ENCODE data around the gene AFF1. TPM values are rescaled to one million over a fixed set of nuclear protein-coding genes. Genes with fewer than 3 reads are reported as not detected.

The AFF1 gene
- total RNA-seq, 3 donors from 2014 or later (not counting 1 experiment from before 2014, with no cell fraction given) = 87.9 to 93.4 (median 91.7) TPM

DNA sequence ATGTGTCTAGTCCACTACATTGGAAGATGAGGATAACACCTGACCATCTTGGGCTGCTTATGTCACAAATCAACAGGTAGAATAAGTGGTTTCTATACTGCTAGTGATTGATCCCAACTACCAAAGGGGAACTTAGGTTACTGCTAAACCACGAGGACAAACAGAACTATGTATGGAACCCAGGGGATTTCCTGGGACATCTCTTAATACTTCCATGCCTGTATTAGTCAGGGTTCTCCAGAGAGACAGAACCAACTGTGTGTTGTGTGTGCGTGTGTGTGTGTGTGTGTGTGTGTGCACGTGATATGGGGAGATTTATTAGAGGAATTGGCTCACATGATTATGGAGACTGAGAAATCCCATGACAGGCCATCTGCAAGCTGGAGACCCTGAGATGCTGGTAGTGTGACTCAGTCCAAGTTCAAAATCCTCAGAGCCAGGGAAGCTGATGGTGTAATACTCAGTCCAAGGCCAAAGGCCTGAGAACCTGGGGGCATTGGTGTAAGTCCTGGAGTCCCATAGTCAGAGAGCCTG is 16.2 kb upstream of the AFF1 start:
- Histone ChIP-seq H3K36me3 (ENCODE audit: control insufficient read depth, insufficient read depth, low read length) (no peaks in the 10 kb centered on the region), H3K4me1 (ENCODE audit: control insufficient read depth, insufficient read depth, low read length) (no peaks in the 10 kb centered on the region), H3K27me3 (ENCODE audit: control insufficient read depth, insufficient read depth, low read length) (no peaks in the 10 kb centered on the region), H3K27ac (ENCODE audit: low read length) (no peak overlapping the region), H3K9me3 (ENCODE audit: control insufficient read depth, insufficient read depth, low read length) (no peaks in the 10 kb centered on the region), H3K4me3 (ENCODE audit: low read length) (no peak overlapping the region)
- H3K36me3 Mint-ChIP-seq = no peaks in the 10 kb centered on the region
- intact Hi-C loops (cut with micrococcal nuclease) = no loop called here
- H3K4me1 Mint-ChIP-seq = peaks cover 0 to 4% of the 10 kb centered on the region in 2 donors
- 60% methylated on average over 3 of the region's 3 CpGs for WGBS (ENCODE audit: insufficient coverage)
- TF ChIP-seq, protein P1, sequence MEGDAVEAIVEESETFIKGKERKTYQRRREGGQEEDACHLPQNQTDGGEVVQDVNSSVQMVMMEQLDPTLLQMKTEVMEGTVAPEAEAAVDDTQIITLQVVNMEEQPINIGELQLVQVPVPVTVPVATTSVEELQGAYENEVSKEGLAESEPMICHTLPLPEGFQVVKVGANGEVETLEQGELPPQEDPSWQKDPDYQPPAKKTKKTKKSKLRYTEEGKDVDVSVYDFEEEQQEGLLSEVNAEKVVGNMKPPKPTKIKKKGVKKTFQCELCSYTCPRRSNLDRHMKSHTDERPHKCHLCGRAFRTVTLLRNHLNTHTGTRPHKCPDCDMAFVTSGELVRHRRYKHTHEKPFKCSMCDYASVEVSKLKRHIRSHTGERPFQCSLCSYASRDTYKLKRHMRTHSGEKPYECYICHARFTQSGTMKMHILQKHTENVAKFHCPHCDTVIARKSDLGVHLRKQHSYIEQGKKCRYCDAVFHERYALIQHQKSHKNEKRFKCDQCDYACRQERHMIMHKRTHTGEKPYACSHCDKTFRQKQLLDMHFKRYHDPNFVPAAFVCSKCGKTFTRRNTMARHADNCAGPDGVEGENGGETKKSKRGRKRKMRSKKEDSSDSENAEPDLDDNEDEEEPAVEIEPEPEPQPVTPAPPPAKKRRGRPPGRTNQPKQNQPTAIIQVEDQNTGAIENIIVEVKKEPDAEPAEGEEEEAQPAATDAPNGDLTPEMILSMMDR (IDR thresholded peaks at IDR 0.05) = no peak
- H3K27ac Mint-ChIP-seq = no peak overlapping the region
- DNase-seq (no peak), ATAC-seq (no peak)
- H3K27me3 Mint-ChIP-seq (ENCODE audit: low read depth in 2 of 2) = no peaks in the 10 kb centered on the region
- H3K9me3 Mint-ChIP-seq = no peaks in the 10 kb centered on the region
- H3K4me3 Mint-ChIP-seq = no peak overlapping the region

DNA sequence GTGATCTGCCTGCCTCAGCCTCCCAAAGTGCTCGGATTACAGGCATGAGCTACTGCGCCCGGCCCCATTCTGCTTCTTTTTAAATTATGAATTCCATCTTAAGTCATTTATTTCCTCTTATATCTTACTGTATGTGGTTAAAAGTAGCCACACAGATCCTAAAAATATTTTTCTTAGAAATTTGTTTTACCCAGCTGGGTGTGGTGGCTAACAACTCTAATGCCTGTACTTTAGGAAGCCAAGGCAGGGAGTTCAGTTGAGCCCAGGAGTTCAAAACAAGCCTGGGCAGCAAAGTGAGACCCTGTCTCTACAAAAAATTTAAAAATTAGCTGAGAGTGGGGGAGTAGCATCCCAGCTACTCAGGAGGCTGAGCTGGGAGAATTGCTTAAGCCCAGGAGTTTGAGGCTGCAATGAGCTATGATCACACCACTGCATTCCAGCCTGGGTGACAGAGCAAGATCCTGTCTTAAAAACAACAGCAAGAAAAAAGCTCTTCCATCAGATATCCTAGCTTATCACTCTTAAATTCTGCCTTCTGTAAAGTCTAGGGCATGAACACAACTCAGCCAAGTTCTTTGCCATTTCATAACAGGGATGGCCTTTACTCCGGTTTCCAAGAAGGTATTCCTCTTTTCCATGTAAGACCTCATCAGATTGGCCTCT is 15.1 kb upstream of the AFF1 start:
- H3K4me3 ChIP-seq (ENCODE audit: low read length) = no peak overlapping the region
- no peaks in the 10 kb centered on the region for H3K36me3 Mint-ChIP-seq
- no peaks in the 10 kb centered on the region for H3K4me1 ChIP-seq (ENCODE audit: control insufficient read depth, insufficient read depth, low read length)
- H3K36me3 ChIP-seq (ENCODE audit: control insufficient read depth, insufficient read depth, low read length) = no peaks in the 10 kb centered on the region
- WGBS (ENCODE audit: insufficient coverage) = 96% methylated on average over 2 of the region's 4 CpGs
- TF ChIP-seq, protein P1 (IDR thresholded peaks at IDR 0.05) = no peak
- no peaks in the 10 kb centered on the region for H3K9me3 ChIP-seq (ENCODE audit: control insufficient read depth, insufficient read depth, low read length)
- no peak overlapping the region for H3K27ac ChIP-seq (ENCODE audit: low read length)
- no peaks in the 10 kb centered on the region for H3K27me3 Mint-ChIP-seq (ENCODE audit: low read depth in 2 of 2)
- peaks cover 0 to 4% of the 10 kb centered on the region in 2 donors for H3K4me1 Mint-ChIP-seq
- DNase-seq (no peak), ATAC-seq (no peak)
- no peaks in the 10 kb centered on the region for H3K27me3 ChIP-seq (ENCODE audit: control insufficient read depth, insufficient read depth, low read length)
- no peaks in the 10 kb centered on the region for H3K9me3 Mint-ChIP-seq
- H3K27ac Mint-ChIP-seq = no peak overlapping the region
- no peak overlapping the region for H3K4me3 Mint-ChIP-seq
- intact Hi-C loops (cut with micrococcal nuclease) = no loop called here

DNA sequence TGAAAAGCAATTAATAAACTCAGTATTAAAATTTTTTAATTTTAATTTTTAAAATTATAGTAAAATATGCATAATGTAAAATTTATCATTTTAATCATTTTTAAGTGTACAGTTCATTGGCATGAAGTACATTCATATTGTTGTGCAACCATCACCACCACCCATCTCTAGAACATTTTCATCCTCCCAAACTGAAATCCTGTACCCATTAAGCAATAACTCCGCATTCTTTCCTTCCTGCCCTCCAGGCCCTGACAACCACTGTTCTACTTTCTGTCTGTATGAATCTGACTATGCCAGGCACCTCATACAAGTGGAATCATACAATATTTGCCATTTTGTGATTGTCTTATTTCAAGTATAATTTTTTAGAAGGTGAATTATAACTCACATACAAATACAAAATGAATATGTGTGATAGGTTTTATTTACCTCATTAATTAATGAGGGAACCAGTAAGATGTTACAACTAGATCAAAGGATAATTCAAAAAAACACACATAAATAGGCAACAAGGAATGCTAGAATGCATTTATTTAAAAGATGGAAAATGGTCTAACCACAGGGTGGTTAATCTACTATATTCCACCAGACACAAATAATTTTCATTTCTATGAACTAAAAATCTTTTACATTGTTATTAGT is 13.1 kb upstream of the AFF1 start:
- no peaks in the 10 kb centered on the region for H3K36me3 Mint-ChIP-seq
- WGBS (ENCODE audit: insufficient coverage) = 75% methylated on average over 1 of the region's 1 CpG
- no peaks in the 10 kb centered on the region for H3K9me3 Mint-ChIP-seq
- H3K27ac Mint-ChIP-seq = no peak overlapping the region
- Histone ChIP-seq H3K9me3 (ENCODE audit: control insufficient read depth, insufficient read depth, low read length) (no peaks in the 10 kb centered on the region), H3K27ac (ENCODE audit: low read length) (no peak overlapping the region), H3K36me3 (ENCODE audit: control insufficient read depth, insufficient read depth, low read length) (no peaks in the 10 kb centered on the region), H3K4me3 (ENCODE audit: low read length) (no peak overlapping the region), H3K4me1 (ENCODE audit: control insufficient read depth, insufficient read depth, low read length) (no peaks in the 10 kb centered on the region), H3K27me3 (ENCODE audit: control insufficient read depth, insufficient read depth, low read length) (no peaks in the 10 kb centered on the region)
- H3K27me3 Mint-ChIP-seq (ENCODE audit: low read depth in 2 of 2) = no peaks in the 10 kb centered on the region
- intact Hi-C loops (cut with micrococcal nuclease) = loop anchor here (1.0 to 2.0 kb wide), 2 partner anchors 172 to 313 kb away; no protein-coding TSS in a partner anchor
- ATAC-seq (no peak), DNase-seq (no peak)
- H3K4me3 Mint-ChIP-seq = no peak overlapping the region
- TF ChIP-seq, protein P1 (IDR thresholded peaks at IDR 0.05) = no peak
- peaks cover 0 to 4% of the 10 kb centered on the region in 2 donors for H3K4me1 Mint-ChIP-seq

All from natural killer cell (primary cell).